Measurements from ENCODE around the gene ARHGAP15. TPM values are rescaled to one million over a fixed set of nuclear protein-coding genes. Genes with fewer than 3 reads are reported as not detected.

The ARHGAP15 gene
- total and polyA plus RNA-seq, 4 donors, result 3.8 to 17.9 (median 13.2) TPM

DNA sequence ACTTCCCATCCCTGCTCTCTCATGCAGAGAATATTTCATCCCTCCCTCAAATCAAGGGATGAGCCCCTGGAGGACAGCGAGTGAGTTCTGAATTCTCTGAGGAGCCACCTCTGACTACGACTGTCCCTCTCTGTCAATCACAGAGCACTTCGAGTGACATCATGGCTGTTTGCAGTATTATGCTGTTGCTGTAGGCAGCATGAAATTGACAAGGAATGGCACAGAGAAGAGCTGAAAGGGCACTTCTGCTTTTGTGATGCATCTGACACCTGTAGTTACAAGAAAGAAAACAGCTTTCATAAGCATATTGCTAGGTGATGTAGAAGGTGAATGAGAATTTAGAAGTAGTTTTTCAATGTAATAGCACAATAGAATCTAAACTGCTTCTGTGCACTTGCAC, 166.9 kb downstream of the ARHGAP15 start:
- DNase-seq (ENCODE audit: low spot score), result no peak
- H3K4me3 ChIP-seq (ENCODE audit: low read depth in 1 of 3, low read length in 3 of 3), result no peak overlapping the region
- H3K4me1 ChIP-seq (ENCODE audit: control insufficient read depth in 4 of 4, insufficient read depth in 4 of 4, low read length in 3 of 4), result peaks cover 0 to 1% (median 0%) of the 10 kb centered on the region in 4 donors
- TF ChIP-seq FOXA2 (IDR thresholded peaks at IDR 0.05), result no peak
- TF ChIP-seq HNF4A (conservative IDR thresholded peaks at IDR 0.05), result no peak
- TF ChIP-seq, protein P1, sequence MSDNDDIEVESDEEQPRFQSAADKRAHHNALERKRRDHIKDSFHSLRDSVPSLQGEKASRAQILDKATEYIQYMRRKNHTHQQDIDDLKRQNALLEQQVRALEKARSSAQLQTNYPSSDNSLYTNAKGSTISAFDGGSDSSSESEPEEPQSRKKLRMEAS (IDR thresholded peaks at IDR 0.05), result no peak
- TF ChIP-seq, protein P2, sequence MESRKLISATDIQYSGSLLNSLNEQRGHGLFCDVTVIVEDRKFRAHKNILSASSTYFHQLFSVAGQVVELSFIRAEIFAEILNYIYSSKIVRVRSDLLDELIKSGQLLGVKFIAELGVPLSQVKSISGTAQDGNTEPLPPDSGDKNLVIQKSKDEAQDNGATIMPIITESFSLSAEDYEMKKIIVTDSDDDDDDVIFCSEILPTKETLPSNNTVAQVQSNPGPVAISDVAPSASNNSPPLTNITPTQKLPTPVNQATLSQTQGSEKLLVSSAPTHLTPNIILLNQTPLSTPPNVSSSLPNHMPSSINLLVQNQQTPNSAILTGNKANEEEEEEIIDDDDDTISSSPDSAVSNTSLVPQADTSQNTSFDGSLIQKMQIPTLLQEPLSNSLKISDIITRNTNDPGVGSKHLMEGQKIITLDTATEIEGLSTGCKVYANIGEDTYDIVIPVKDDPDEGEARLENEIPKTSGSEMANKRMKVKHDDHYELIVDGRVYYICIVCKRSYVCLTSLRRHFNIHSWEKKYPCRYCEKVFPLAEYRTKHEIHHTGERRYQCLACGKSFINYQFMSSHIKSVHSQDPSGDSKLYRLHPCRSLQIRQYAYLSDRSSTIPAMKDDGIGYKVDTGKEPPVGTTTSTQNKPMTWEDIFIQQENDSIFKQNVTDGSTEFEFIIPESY (IDR thresholded peaks at IDR 0.05), result no peak
- no peak for TF ChIP-seq HNF4G (IDR thresholded peaks at IDR 0.05)
- TF ChIP-seq, protein P3, sequence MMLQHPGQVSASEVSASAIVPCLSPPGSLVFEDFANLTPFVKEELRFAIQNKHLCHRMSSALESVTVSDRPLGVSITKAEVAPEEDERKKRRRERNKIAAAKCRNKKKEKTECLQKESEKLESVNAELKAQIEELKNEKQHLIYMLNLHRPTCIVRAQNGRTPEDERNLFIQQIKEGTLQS (IDR thresholded peaks at IDR 0.05), result no peak
- no peak for TF ChIP-seq GABPA (IDR thresholded peaks at IDR 0.05 in 1 of 2, conservative IDR thresholded peaks at IDR 0.05 in 1 of 2)
- TF ChIP-seq, protein P4, sequence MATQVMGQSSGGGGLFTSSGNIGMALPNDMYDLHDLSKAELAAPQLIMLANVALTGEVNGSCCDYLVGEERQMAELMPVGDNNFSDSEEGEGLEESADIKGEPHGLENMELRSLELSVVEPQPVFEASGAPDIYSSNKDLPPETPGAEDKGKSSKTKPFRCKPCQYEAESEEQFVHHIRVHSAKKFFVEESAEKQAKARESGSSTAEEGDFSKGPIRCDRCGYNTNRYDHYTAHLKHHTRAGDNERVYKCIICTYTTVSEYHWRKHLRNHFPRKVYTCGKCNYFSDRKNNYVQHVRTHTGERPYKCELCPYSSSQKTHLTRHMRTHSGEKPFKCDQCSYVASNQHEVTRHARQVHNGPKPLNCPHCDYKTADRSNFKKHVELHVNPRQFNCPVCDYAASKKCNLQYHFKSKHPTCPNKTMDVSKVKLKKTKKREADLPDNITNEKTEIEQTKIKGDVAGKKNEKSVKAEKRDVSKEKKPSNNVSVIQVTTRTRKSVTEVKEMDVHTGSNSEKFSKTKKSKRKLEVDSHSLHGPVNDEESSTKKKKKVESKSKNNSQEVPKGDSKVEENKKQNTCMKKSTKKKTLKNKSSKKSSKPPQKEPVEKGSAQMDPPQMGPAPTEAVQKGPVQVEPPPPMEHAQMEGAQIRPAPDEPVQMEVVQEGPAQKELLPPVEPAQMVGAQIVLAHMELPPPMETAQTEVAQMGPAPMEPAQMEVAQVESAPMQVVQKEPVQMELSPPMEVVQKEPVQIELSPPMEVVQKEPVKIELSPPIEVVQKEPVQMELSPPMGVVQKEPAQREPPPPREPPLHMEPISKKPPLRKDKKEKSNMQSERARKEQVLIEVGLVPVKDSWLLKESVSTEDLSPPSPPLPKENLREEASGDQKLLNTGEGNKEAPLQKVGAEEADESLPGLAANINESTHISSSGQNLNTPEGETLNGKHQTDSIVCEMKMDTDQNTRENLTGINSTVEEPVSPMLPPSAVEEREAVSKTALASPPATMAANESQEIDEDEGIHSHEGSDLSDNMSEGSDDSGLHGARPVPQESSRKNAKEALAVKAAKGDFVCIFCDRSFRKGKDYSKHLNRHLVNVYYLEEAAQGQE (IDR thresholded peaks at IDR 0.05), result no peak
- TF ChIP-seq JUND (IDR thresholded peaks at IDR 0.05), result no peak
- TF ChIP-seq NR2F2 (IDR thresholded peaks at IDR 0.05), result no peak
- no peak for TF ChIP-seq FOXA1 (IDR thresholded peaks at IDR 0.05)
- TF ChIP-seq, protein P5, sequence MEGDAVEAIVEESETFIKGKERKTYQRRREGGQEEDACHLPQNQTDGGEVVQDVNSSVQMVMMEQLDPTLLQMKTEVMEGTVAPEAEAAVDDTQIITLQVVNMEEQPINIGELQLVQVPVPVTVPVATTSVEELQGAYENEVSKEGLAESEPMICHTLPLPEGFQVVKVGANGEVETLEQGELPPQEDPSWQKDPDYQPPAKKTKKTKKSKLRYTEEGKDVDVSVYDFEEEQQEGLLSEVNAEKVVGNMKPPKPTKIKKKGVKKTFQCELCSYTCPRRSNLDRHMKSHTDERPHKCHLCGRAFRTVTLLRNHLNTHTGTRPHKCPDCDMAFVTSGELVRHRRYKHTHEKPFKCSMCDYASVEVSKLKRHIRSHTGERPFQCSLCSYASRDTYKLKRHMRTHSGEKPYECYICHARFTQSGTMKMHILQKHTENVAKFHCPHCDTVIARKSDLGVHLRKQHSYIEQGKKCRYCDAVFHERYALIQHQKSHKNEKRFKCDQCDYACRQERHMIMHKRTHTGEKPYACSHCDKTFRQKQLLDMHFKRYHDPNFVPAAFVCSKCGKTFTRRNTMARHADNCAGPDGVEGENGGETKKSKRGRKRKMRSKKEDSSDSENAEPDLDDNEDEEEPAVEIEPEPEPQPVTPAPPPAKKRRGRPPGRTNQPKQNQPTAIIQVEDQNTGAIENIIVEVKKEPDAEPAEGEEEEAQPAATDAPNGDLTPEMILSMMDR (IDR thresholded peaks at IDR 0.05; ENCODE audit: low read depth, low read length, missing input control), result no peak
- no peak for TF ChIP-seq YY1 (IDR thresholded peaks at IDR 0.05)
- no peak for TF ChIP-seq SP1 (IDR thresholded peaks at IDR 0.05)
- no peak for TF ChIP-seq RXRA (IDR thresholded peaks at IDR 0.05)
- no peak for TF ChIP-seq EGR1 (IDR thresholded peaks at IDR 0.05; ENCODE audit: low read depth in 2 of 2)
- TF ChIP-seq RAD21 (IDR thresholded peaks at IDR 0.05), result no peak
- no peak overlapping the region for H3K27ac ChIP-seq (ENCODE audit: low read depth in 1 of 2, low read length in 2 of 2)
- no peaks in the 10 kb centered on the region for H3K27me3 ChIP-seq (ENCODE audit: control insufficient read depth in 4 of 4, insufficient read depth in 4 of 4, low read length in 3 of 4)
- no peak overlapping the region for H3K9ac ChIP-seq (ENCODE audit: low read depth in 1 of 2, low read length in 2 of 2)
- H3K9me3 ChIP-seq (ENCODE audit: control insufficient read depth in 4 of 4, low read length in 3 of 4), result peaks cover 0 to 3% (median 0%) of the 10 kb centered on the region in 4 donors
- H3K36me3 ChIP-seq (ENCODE audit: control insufficient read depth in 4 of 4, insufficient read depth in 3 of 4, low read depth in 1 of 4, low read length in 3 of 4), result no peaks in the 10 kb centered on the region
- 89% methylated on average over 3 of the region's 3 CpGs for WGBS

Measured in liver (tissue), 9 donors.